ENCODE results near the gene SORBS1. TPM values are rescaled to one million over a fixed set of nuclear protein-coding genes. Genes with fewer than 3 reads are reported as not detected.

SORBS1 gene
- total RNA-seq, 4 donors from 2014 or later: 21.5 to 65.8 (median 30.1) TPM

- no peaks in the 10 kb centered on the region for H3K27me3 ChIP-seq
- intact Hi-C loops (cut with DNase I): no loop called here
- TF ChIP-seq, protein P1, sequence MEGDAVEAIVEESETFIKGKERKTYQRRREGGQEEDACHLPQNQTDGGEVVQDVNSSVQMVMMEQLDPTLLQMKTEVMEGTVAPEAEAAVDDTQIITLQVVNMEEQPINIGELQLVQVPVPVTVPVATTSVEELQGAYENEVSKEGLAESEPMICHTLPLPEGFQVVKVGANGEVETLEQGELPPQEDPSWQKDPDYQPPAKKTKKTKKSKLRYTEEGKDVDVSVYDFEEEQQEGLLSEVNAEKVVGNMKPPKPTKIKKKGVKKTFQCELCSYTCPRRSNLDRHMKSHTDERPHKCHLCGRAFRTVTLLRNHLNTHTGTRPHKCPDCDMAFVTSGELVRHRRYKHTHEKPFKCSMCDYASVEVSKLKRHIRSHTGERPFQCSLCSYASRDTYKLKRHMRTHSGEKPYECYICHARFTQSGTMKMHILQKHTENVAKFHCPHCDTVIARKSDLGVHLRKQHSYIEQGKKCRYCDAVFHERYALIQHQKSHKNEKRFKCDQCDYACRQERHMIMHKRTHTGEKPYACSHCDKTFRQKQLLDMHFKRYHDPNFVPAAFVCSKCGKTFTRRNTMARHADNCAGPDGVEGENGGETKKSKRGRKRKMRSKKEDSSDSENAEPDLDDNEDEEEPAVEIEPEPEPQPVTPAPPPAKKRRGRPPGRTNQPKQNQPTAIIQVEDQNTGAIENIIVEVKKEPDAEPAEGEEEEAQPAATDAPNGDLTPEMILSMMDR (IDR thresholded peaks at IDR 0.05): no peak
- no peak for TF ChIP-seq POLR2A (IDR thresholded peaks at IDR 0.05)
- WGBS, 2 donors: 92 to 96% methylated on average over 6 to 7 of the region's 7 CpGs
- H3K9me3 ChIP-seq: no peaks in the 10 kb centered on the region
- DNase-seq: no peak
- no peaks in the 10 kb centered on the region for H3K36me3 ChIP-seq
- no peak overlapping the region for H3K4me3 ChIP-seq (replicated peaks in 1 of 3)
- H3K27ac ChIP-seq: no peak overlapping the region
- peaks cover 15 to 23% of the 10 kb centered on the region in 2 donors for H3K4me1 ChIP-seq
These were observed 118.8 kb downstream of the SORBS1 start for GRCh38 chr10:95442341-95442740.

DNA sequence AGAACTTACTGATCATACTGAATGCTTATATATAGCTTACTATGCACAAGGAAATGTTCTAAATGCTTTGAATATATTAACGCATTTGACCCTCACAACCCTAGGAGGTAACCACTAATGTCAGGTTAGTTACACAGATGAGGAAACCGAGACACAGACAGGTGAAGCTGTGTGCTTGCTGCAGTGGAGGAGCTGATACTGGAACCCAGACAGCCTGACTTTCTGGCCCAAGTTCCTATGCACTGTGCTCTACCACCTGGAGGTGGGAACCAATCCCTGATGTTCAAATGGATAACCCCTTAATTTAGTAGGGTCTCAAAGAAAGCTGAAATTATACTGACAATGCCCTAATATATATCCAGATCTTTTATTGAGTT, 119.6 kb downstream of the SORBS1 start:
- no peak overlapping the region for H3K27ac ChIP-seq
- TF ChIP-seq, protein P1 (IDR thresholded peaks at IDR 0.05): no peak
- no peak for TF ChIP-seq POLR2A (IDR thresholded peaks at IDR 0.05)
- DNase-seq: no peak
- no peaks in the 10 kb centered on the region for H3K9me3 ChIP-seq
- no peak overlapping the region for H3K4me3 ChIP-seq (replicated peaks in 1 of 3)
- H3K4me1 ChIP-seq: peaks cover 15% of the 10 kb centered on the region in 2 donors
- H3K36me3 ChIP-seq: no peaks in the 10 kb centered on the region
- H3K27me3 ChIP-seq: no peaks in the 10 kb centered on the region
- intact Hi-C loops (cut with DNase I): no loop called here
- 90 to 93% methylated on average over 2 of the region's 2 CpGs for WGBS, 2 donors

- DNase-seq: no peak
- Histone ChIP-seq H3K27ac (no peak overlapping the region), H3K4me3 (replicated peaks in 1 of 3) (no peak overlapping the region), H3K36me3 (no peaks in the 10 kb centered on the region), H3K9me3 (no peaks in the 10 kb centered on the region), H3K27me3 (no peaks in the 10 kb centered on the region), H3K4me1 (peaks cover 12% of the 10 kb centered on the region in 2 donors)
- no peak for TF ChIP-seq POLR2A (IDR thresholded peaks at IDR 0.05)
- TF ChIP-seq, protein P1 (IDR thresholded peaks at IDR 0.05): no peak
- WGBS, 2 donors: 84 to 89% methylated on average over 7 of the region's 7 CpGs
- intact Hi-C loops (cut with DNase I): no loop called here
These were observed 120.2 kb downstream of the SORBS1 start for GRCh38 chr10:95440756-95441546.

GRCh38 chr10:95440038-95440725, 121.0 kb downstream of the SORBS1 start:
- no peaks in the 10 kb centered on the region for H3K27me3 ChIP-seq
- H3K4me1 ChIP-seq: peaks cover 4% of the 10 kb centered on the region in 2 donors
- TF ChIP-seq, protein P1 (IDR thresholded peaks at IDR 0.05): no peak
- no peak for TF ChIP-seq POLR2A (IDR thresholded peaks at IDR 0.05)
- intact Hi-C loops (cut with DNase I): no loop called here
- 79 to 85% methylated on average over 6 of the region's 6 CpGs for WGBS, 2 donors
- H3K27ac ChIP-seq: no peak overlapping the region
- DNase-seq: no peak
- no peaks in the 10 kb centered on the region for H3K9me3 ChIP-seq
- no peaks in the 10 kb centered on the region for H3K36me3 ChIP-seq
- H3K4me3 ChIP-seq (replicated peaks in 1 of 3): no peak overlapping the region

- Histone ChIP-seq H3K27ac (no peak overlapping the region), H3K4me1 (no peaks in the 10 kb centered on the region), H3K27me3 (no peaks in the 10 kb centered on the region), H3K9me3 (no peaks in the 10 kb centered on the region), H3K36me3 (no peaks in the 10 kb centered on the region), H3K4me3 (replicated peaks in 1 of 3) (no peak overlapping the region)
- DNase-seq: no peak
- TF ChIP-seq, protein P1 (IDR thresholded peaks at IDR 0.05): no peak
- intact Hi-C loops (cut with DNase I): no loop called here
- WGBS, 2 donors: 95% methylated on average over 2 of the region's 2 CpGs
These were observed 122.4 kb downstream of the SORBS1 start for GRCh38 chr10:95438781-95439180.
